Measurements from ENCODE around the gene TTLL5. TPM values are rescaled to one million over a fixed set of nuclear protein-coding genes. Genes with fewer than 3 reads are reported as not detected.

The TTLL5 gene
- total and polyA plus RNA-seq, 10 of the 15 experiments (the other 5 are each of a cell fraction or from before 2014, with no cell fraction given) = 3.2 to 25.9 (median 13.8) TPM

DNA sequence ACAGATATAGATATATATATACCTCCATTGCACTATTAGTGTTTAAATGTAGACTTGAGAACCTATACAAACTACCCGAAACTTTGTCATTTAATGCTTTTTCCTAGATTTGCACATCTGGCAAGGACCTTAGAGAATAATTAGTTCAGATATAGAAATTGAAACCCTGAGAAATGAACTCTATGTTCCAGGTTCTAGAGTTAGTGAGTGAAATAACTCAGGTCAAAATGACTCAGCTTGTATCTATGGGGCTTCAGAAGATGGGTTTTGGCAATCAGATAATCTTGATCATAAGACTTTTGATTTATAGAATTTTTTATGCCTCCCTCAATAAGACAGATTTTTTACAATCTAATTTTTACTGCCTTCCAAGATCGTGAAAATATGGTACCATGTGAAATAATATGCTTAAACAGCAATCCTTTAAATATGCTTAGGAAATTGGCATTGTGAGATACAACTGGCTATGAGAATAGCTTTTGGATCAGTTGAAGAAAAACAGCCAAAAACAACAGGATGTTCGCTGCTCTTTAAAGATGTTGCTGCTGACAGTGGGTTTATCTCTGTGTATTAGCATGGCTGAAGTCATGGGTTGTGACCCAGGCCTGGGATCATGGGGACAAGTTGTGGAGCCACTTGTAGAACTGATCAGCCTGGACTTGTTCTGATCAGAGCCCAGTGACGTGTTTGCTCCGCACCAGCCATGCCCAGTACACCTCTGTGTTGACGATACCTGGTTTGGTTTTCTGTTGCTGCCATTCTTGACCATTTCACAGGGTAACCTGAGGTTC, 63.6 kb downstream of the TTLL5 start (continued):
- TF ChIP-seq, protein P1, sequence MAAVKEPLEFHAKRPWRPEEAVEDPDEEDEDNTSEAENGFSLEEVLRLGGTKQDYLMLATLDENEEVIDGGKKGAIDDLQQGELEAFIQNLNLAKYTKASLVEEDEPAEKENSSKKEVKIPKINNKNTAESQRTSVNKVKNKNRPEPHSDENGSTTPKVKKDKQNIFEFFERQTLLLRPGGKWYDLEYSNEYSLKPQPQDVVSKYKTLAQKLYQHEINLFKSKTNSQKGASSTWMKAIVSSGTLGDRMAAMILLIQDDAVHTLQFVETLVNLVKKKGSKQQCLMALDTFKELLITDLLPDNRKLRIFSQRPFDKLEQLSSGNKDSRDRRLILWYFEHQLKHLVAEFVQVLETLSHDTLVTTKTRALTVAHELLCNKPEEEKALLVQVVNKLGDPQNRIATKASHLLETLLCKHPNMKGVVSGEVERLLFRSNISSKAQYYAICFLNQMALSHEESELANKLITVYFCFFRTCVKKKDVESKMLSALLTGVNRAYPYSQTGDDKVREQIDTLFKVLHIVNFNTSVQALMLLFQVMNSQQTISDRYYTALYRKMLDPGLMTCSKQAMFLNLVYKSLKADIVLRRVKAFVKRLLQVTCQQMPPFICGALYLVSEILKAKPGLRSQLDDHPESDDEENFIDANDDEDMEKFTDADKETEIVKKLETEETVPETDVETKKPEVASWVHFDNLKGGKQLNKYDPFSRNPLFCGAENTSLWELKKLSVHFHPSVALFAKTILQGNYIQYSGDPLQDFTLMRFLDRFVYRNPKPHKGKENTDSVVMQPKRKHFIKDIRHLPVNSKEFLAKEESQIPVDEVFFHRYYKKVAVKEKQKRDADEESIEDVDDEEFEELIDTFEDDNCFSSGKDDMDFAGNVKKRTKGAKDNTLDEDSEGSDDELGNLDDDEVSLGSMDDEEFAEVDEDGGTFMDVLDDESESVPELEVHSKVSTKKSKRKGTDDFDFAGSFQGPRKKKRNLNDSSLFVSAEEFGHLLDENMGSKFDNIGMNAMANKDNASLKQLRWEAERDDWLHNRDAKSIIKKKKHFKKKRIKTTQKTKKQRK (IDR thresholded peaks at IDR 0.05; ENCODE audit: low read depth, low read length) = no peak
- no peak for TF ChIP-seq IRF4 (IDR thresholded peaks at IDR 0.05; ENCODE audit: low read depth, low read length)
- TF ChIP-seq SREBF1 (IDR thresholded peaks at IDR 0.05; ENCODE audit: low read length) = no peak
- TF ChIP-seq, protein P2, sequence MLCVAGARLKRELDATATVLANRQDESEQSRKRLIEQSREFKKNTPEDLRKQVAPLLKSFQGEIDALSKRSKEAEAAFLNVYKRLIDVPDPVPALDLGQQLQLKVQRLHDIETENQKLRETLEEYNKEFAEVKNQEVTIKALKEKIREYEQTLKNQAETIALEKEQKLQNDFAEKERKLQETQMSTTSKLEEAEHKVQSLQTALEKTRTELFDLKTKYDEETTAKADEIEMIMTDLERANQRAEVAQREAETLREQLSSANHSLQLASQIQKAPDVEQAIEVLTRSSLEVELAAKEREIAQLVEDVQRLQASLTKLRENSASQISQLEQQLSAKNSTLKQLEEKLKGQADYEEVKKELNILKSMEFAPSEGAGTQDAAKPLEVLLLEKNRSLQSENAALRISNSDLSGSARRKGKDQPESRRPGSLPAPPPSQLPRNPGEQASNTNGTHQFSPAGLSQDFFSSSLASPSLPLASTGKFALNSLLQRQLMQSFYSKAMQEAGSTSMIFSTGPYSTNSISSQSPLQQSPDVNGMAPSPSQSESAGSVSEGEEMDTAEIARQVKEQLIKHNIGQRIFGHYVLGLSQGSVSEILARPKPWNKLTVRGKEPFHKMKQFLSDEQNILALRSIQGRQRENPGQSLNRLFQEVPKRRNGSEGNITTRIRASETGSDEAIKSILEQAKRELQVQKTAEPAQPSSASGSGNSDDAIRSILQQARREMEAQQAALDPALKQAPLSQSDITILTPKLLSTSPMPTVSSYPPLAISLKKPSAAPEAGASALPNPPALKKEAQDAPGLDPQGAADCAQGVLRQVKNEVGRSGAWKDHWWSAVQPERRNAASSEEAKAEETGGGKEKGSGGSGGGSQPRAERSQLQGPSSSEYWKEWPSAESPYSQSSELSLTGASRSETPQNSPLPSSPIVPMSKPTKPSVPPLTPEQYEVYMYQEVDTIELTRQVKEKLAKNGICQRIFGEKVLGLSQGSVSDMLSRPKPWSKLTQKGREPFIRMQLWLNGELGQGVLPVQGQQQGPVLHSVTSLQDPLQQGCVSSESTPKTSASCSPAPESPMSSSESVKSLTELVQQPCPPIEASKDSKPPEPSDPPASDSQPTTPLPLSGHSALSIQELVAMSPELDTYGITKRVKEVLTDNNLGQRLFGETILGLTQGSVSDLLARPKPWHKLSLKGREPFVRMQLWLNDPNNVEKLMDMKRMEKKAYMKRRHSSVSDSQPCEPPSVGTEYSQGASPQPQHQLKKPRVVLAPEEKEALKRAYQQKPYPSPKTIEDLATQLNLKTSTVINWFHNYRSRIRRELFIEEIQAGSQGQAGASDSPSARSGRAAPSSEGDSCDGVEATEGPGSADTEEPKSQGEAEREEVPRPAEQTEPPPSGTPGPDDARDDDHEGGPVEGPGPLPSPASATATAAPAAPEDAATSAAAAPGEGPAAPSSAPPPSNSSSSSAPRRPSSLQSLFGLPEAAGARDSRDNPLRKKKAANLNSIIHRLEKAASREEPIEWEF (IDR thresholded peaks at IDR 0.05; ENCODE audit: insufficient replicate concordance, low read depth, low read length) = no peak
- TF ChIP-seq, protein P3, sequence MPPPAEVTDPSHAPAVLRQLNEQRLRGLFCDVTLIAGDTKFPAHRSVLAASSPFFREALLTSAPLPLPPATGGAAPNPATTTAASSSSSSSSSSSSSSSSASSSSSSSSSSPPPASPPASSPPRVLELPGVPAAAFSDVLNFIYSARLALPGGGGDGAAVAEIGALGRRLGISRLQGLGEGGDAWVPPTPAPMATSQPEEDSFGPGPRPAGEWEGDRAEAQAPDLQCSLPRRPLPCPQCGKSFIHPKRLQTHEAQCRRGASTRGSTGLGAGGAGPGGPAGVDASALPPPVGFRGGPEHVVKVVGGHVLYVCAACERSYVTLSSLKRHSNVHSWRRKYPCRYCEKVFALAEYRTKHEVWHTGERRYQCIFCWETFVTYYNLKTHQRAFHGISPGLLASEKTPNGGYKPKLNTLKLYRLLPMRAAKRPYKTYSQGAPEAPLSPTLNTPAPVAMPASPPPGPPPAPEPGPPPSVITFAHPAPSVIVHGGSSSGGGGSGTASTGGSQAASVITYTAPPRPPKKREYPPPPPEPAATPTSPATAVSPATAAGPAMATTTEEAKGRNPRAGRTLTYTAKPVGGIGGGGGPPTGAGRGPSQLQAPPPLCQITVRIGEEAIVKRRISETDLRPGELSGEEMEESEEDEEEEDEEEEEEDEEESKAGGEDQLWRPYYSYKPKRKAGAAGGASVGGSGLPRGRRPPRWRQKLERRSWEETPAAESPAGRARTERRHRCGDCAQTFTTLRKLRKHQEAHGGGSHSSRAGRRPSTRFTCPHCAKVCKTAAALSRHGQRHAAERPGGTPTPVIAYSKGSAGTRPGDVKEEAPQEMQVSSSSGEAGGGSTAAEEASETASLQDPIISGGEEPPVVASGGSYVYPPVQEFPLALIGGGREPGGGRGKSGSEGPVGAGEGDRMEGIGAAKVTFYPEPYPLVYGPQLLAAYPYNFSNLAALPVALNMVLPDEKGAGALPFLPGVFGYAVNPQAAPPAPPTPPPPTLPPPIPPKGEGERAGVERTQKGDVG (CRISPR knock-in tag; IDR thresholded peaks at IDR 0.05) = no peak
- TF ChIP-seq, protein P4, sequence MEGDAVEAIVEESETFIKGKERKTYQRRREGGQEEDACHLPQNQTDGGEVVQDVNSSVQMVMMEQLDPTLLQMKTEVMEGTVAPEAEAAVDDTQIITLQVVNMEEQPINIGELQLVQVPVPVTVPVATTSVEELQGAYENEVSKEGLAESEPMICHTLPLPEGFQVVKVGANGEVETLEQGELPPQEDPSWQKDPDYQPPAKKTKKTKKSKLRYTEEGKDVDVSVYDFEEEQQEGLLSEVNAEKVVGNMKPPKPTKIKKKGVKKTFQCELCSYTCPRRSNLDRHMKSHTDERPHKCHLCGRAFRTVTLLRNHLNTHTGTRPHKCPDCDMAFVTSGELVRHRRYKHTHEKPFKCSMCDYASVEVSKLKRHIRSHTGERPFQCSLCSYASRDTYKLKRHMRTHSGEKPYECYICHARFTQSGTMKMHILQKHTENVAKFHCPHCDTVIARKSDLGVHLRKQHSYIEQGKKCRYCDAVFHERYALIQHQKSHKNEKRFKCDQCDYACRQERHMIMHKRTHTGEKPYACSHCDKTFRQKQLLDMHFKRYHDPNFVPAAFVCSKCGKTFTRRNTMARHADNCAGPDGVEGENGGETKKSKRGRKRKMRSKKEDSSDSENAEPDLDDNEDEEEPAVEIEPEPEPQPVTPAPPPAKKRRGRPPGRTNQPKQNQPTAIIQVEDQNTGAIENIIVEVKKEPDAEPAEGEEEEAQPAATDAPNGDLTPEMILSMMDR (IDR thresholded peaks at IDR 0.05 in 2 of 3, conservative IDR thresholded peaks at IDR 0.05 in 1 of 3; ENCODE audit: control insufficient read depth in 2 of 3, extremely low read depth in 1 of 3, insufficient read depth in 1 of 3, low read depth in 3 of 3, low read length in 3 of 3) = no peak
- TF ChIP-seq SRF (IDR thresholded peaks at IDR 0.05; ENCODE audit: low read depth in 2 of 2, low read length in 2 of 2) = no peak
- TF ChIP-seq SMAD5 (IDR thresholded peaks at IDR 0.05; ENCODE audit: low read depth) = no peak
- TF ChIP-seq, protein P5, sequence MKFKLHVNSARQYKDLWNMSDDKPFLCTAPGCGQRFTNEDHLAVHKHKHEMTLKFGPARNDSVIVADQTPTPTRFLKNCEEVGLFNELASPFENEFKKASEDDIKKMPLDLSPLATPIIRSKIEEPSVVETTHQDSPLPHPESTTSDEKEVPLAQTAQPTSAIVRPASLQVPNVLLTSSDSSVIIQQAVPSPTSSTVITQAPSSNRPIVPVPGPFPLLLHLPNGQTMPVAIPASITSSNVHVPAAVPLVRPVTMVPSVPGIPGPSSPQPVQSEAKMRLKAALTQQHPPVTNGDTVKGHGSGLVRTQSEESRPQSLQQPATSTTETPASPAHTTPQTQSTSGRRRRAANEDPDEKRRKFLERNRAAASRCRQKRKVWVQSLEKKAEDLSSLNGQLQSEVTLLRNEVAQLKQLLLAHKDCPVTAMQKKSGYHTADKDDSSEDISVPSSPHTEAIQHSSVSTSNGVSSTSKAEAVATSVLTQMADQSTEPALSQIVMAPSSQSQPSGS (IDR thresholded peaks at IDR 0.05; ENCODE audit: low read length) = 0 out of 2 replicates have a peak, but pooled peaks have one; percentile 35
- peak; percentile 63 for TF ChIP-seq NFIC (IDR thresholded peaks at IDR 0.05; ENCODE audit: low read depth, low read length)
- no peak for TF ChIP-seq TCF7 (IDR thresholded peaks at IDR 0.05; ENCODE audit: borderline replicate concordance)
